Endothelial cell of umbilical vein (primary cell): ENCODE measurements around the gene MYCBP2. TPM values are rescaled to one million over a fixed set of nuclear protein-coding genes. Genes with fewer than 3 reads are reported as not detected.

Source experiments
- BruUV-seq: library from RNA; stranded (reverse); fragments of 400-500 nt; replicated peaks from 2 replicates; lab custom pipeline; 2021; lab: Mats Ljungman, UMichigan
- CTCF ChIA-PET: fragments of 300-600, 350-600 bp; sonication (Branson Sonifier 250); formaldehyde crosslinking; loops from one replicate; lab custom pipeline; 2021; ENCODE audit warnings: antibody characterized with exemption, inconsistent platforms; lab: Charles Lee
- POLR2A ChIA-PET: fragments of 300-600, 350-600 bp; sonication (Branson Sonifier 250); formaldehyde crosslinking; loops from one replicate; lab custom pipeline; 2021; ENCODE audit warnings: antibody characterized with exemption, inconsistent platforms; lab: Charles Lee
- DNase-seq: peaks from one replicate; pipeline ENCODE4 v3.0.0-alpha.2; 2011; ENCODE audit warnings: low read depth, low spot score
- FAIRE-seq: peaks from 2 replicates; lab custom pipeline; 2011; peaks lifted over from hg19 to GRCh38; lab: Jason Lieb, UNC
- H2AFZ ChIP-seq: 2 replicates; pipeline ENCODE4 v1.6.0; 2012; ENCODE audit warnings: low read depth, low read length, control low read depth, inconsistent platforms
- H3K27ac ChIP-seq: 2 replicates; pipeline ENCODE4 v1.5.1; 2011; ENCODE audit warnings: low read depth, mild to moderate bottlenecking, control low read depth, low read length, moderate library complexity; ENCODE audit not compliant: insufficient read depth
- H3K27me3 ChIP-seq, 2 experiments: 2 replicates each; pipeline versions ENCODE4 v1.6.0 to v1.6.1; 2011; ENCODE audit warnings: low read length in 2 of 2, mixed read lengths in 1 of 2; ENCODE audit not compliant: control insufficient read depth in 2 of 2, insufficient read depth in 2 of 2
- H3K36me3 ChIP-seq, 2 experiments: 2 replicates in 1 of 2; 3 replicates in 1 of 2; pipeline ENCODE4 v1.5.1; 2011; ENCODE audit warnings: low read length in 2 of 2, mild to moderate bottlenecking in 1 of 2, moderate library complexity in 1 of 2; ENCODE audit not compliant: control insufficient read depth in 2 of 2, insufficient read depth in 2 of 2; ENCODE audit errors: extremely low read depth in 1 of 2
- H3K4me1 ChIP-seq: 3 replicates; pipeline ENCODE4 v1.5.1; 2011; ENCODE audit warnings: mild to moderate bottlenecking, low read length; ENCODE audit not compliant: control insufficient read depth, insufficient read depth; ENCODE audit errors: extremely low read depth
- H3K4me2 ChIP-seq: 2 replicates; pipeline ENCODE4 v1.6.1; 2011; ENCODE audit warnings: low read length, control low read depth, mixed read lengths; ENCODE audit not compliant: insufficient read depth
- H3K4me3 ChIP-seq, 3 experiments: fragments of 200-600 bp in 1 of 3; sonication (generic), shearing (Covaris generic) in 1 of 3; replicated peaks in 1 of 3; 2 replicates each; pipeline ENCODE4 v1.5.1; 2011 to 2016; ENCODE audit warnings: control low read depth in 3 of 3, low read length in 3 of 3, mild to moderate bottlenecking in 2 of 3, inconsistent platforms in 1 of 3, low read depth in 1 of 3, moderate library complexity in 1 of 3; ENCODE audit not compliant: insufficient read depth in 1 of 3
- H3K79me2 ChIP-seq: 2 replicates; pipeline ENCODE4 v1.6.0; 2012; ENCODE audit warnings: low read length, inconsistent platforms; ENCODE audit not compliant: control insufficient read depth, insufficient read depth
- H3K9ac ChIP-seq: replicated peaks from 2 replicates; pipeline ENCODE3; 2011; ENCODE audit warnings: low read length, control low read depth; ENCODE audit not compliant: insufficient read depth; ENCODE audit errors: extremely low read depth
- H3K9me1 ChIP-seq: replicated peaks from 3 replicates; pipeline ENCODE4 v1.6.0; 2011; ENCODE audit warnings: mild to moderate bottlenecking, low read length; ENCODE audit not compliant: control insufficient read depth, insufficient read depth; ENCODE audit errors: extremely low read depth
- H3K9me3 ChIP-seq: replicated peaks from 2 replicates; pipeline ENCODE4 v1.5.1; 2012; ENCODE audit warnings: low read length, inconsistent platforms; ENCODE audit not compliant: control insufficient read depth, insufficient read depth
- H4K20me1 ChIP-seq: replicated peaks from 2 replicates; pipeline ENCODE3; 2011; ENCODE audit warnings: mild to moderate bottlenecking, low read length; ENCODE audit not compliant: control insufficient read depth, insufficient read depth; ENCODE audit errors: extremely low read depth
- EZH2 ChIP-seq: IDR thresholded peaks from 2 replicates; pipeline ENCODE4 v1.6.1; 2012; ENCODE audit warnings: borderline replicate concordance, low read depth, mild to moderate bottlenecking, moderate library complexity, low read length, inconsistent platforms; ENCODE audit not compliant: severe bottlenecking
- FOS ChIP-seq: IDR thresholded peaks from 2 replicates; pipeline ENCODE4 v1.6.1; 2011; ENCODE audit warnings: mild to moderate bottlenecking, low read length, moderate library complexity, borderline replicate concordance; ENCODE audit not compliant: insufficient read depth
- GATA2 ChIP-seq: IDR thresholded peaks from 2 replicates; pipeline ENCODE4 v1.7.0; 2011; ENCODE audit warnings: low read depth, mild to moderate bottlenecking, moderate library complexity, mixed read lengths, low read length; ENCODE audit not compliant: insufficient read length, insufficient read depth
- JUN ChIP-seq: IDR thresholded peaks from 2 replicates; pipeline ENCODE4 v1.6.1; 2011; ENCODE audit warnings: borderline replicate concordance, low read depth; ENCODE audit not compliant: insufficient read length, insufficient read depth
- MAX ChIP-seq: IDR thresholded peaks from 2 replicates; pipeline ENCODE4 v1.6.1; 2011; ENCODE audit not compliant: insufficient read depth, insufficient read length
- MYC ChIP-seq: IDR thresholded peaks from one replicate; pipeline ENCODE4 v1.6.1; 2011; ENCODE audit warnings: mild to moderate bottlenecking, low read depth, low read length
- POLR2A ChIP-seq: IDR thresholded peaks from 2 replicates; pipeline ENCODE4 v1.6.1; 2012; ENCODE audit warnings: low read depth, mild to moderate bottlenecking, control low read depth, low read length
- POLR2AphosphoS5 ChIP-seq: IDR thresholded peaks from 2 replicates; pipeline ENCODE4 v1.6.1; 2012; ENCODE audit warnings: low read depth, mild to moderate bottlenecking, control low read depth, low read length, moderate library complexity; ENCODE audit not compliant: insufficient read depth
- dilution Hi-C: fragments of 300-500 bp; cut with MboI; formaldehyde crosslinking; loops from one replicate; pipeline ENCODE4 v1.15.0; 2019; ENCODE audit warnings: low sequenced_read_pairs; ENCODE audit not compliant: extremely low pct_ligation_motif_present
- intact Hi-C: fragments of 100-400 bp; cut with micrococcal nuclease; formaldehyde crosslinking; loops from one replicate; pipeline ENCODE4 v1.10.0; 2022
- polyA plus RNA-seq, 4 experiments: library from polyadenylated mRNA; depleted of rRNA in 3 of 4; stranded (reverse) in 3 of 4; unstranded in 1 of 4; fragments of >200 nt; gene quantifications; 2 replicates each; pipeline versions ENCODE4 v1.2.1 to v1.2.3, GENCODE V29; 2011 to 2012; ENCODE audit warnings: missing spikeins in 1 of 4
- total RNA-seq: library from RNA; stranded (reverse); gene quantifications from 2 replicates; pipeline ENCODE4 v1.2.3, GENCODE V29; 2021
- TF ChIP-seq, protein P1 (sequence below), 2 donors: IDR thresholded peaks; 1 replicate in 1 of 2; 2 replicates in 1 of 2; pipeline ENCODE4 v1.5.1; 2011; ENCODE audit warnings: low read length in 2 of 2, mild to moderate bottlenecking in 2 of 2, moderate library complexity in 2 of 2, control low read depth in 1 of 2, inconsistent platforms in 1 of 2, low read depth in 1 of 2; ENCODE audit not compliant: insufficient read depth in 1 of 2; ENCODE audit errors: extremely low read depth in 1 of 2

Gene MYCBP2
- total and polyA plus RNA-seq, 2 donors (not counting 3 experiments of a cell fraction or from before 2014, with no cell fraction given): 30.5 to 89.8 TPM

DNA sequence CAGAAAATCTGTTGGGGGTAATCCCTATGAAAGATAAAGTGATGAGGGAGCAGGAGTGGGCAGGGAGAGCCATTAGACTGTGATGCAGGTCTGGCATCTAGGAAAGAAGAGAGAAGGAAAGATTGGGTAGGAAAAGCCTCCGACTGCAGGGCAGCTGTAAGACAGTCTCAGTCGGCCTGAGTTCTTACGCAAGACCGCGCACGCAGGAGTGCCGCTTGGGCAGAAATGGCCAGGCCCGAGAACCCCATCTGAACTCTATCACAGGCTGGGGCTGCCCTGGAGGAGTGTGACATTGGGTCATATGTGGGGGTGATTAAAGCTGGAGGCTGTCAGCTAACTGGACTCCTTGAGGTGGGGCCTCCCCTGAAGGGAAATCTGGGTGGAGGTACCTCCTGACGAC, 286.1 kb downstream of the MYCBP2 start:
- BruUV-seq: no TSS peak
- Histone ChIP-seq H4K20me1 (no peaks in the 10 kb centered on the region), H3K9me1 (no peaks in the 10 kb centered on the region), H3K36me3 (peaks cover 4% of the 10 kb centered on the region in 2 experiments), H3K79me2 (no peaks in the 10 kb centered on the region), H2AFZ (no peak overlapping the region), H3K9me3 (no peaks in the 10 kb centered on the region), H3K4me2 (no peak overlapping the region), H3K27ac (no peak overlapping the region), H3K4me1 (no peaks in the 10 kb centered on the region), H3K27me3 (no peaks in the 10 kb centered on the region), H3K9ac (no peak overlapping the region), H3K4me3 (no peak overlapping the region)
- no peak for FAIRE-seq
- TF ChIP-seq POLR2AphosphoS5 (no peak), POLR2A (no peak), GATA2 (no peak), JUN (no peak), MAX (no peak), EZH2 (no peak), FOS (no peak), MYC (no peak)
- TF ChIP-seq, protein P1, sequence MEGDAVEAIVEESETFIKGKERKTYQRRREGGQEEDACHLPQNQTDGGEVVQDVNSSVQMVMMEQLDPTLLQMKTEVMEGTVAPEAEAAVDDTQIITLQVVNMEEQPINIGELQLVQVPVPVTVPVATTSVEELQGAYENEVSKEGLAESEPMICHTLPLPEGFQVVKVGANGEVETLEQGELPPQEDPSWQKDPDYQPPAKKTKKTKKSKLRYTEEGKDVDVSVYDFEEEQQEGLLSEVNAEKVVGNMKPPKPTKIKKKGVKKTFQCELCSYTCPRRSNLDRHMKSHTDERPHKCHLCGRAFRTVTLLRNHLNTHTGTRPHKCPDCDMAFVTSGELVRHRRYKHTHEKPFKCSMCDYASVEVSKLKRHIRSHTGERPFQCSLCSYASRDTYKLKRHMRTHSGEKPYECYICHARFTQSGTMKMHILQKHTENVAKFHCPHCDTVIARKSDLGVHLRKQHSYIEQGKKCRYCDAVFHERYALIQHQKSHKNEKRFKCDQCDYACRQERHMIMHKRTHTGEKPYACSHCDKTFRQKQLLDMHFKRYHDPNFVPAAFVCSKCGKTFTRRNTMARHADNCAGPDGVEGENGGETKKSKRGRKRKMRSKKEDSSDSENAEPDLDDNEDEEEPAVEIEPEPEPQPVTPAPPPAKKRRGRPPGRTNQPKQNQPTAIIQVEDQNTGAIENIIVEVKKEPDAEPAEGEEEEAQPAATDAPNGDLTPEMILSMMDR (IDR thresholded peaks at IDR 0.05; ENCODE audit: extremely low read depth in 1 of 2, insufficient read depth in 1 of 2, low read depth in 1 of 2, low read length in 2 of 2): no peak
- no peak for DNase-seq
- intact Hi-C loops (no loop called here), dilution Hi-C loops (no loop called here)
- ChIA-PET POLR2A (no interaction called here), CTCF (no interaction called here)
